LHCN-M2 (cell line): Measurements from ENCODE around the gene PGBD1. TPM values are rescaled to one million over a fixed set of nuclear protein-coding genes. Genes with fewer than 3 reads are reported as not detected.
A peak's percentile ranks its signal among the peaks of the same experiment; 100 is the strongest.

Experiments used
- DNase-seq: peaks from one replicate; pipeline ENCODE4 v3.0.0-alpha.2; 2012; ENCODE audit warnings: low read depth
- polyA plus RNA-seq: library from polyadenylated mRNA; unstranded; fragments of >200 nt; gene quantifications from one replicate; pipeline ENCODE4 v1.2.1, GENCODE V29; 2012; ENCODE audit warnings: missing spikeins
- total RNA-seq: library from RNA; depleted of rRNA; stranded (reverse); fragments of >200 nt; gene quantifications from 2 replicates; pipeline ENCODE4 v1.2.3, GENCODE V29; 2014; rRNA removed

The PGBD1 gene, protein sequence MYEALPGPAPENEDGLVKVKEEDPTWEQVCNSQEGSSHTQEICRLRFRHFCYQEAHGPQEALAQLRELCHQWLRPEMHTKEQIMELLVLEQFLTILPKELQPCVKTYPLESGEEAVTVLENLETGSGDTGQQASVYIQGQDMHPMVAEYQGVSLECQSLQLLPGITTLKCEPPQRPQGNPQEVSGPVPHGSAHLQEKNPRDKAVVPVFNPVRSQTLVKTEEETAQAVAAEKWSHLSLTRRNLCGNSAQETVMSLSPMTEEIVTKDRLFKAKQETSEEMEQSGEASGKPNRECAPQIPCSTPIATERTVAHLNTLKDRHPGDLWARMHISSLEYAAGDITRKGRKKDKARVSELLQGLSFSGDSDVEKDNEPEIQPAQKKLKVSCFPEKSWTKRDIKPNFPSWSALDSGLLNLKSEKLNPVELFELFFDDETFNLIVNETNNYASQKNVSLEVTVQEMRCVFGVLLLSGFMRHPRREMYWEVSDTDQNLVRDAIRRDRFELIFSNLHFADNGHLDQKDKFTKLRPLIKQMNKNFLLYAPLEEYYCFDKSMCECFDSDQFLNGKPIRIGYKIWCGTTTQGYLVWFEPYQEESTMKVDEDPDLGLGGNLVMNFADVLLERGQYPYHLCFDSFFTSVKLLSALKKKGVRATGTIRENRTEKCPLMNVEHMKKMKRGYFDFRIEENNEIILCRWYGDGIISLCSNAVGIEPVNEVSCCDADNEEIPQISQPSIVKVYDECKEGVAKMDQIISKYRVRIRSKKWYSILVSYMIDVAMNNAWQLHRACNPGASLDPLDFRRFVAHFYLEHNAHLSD
- total RNA-seq: 11.9 and 12.0 TPM in 2 replicates
- polyA plus RNA-seq: 4.2 TPM

DNA sequence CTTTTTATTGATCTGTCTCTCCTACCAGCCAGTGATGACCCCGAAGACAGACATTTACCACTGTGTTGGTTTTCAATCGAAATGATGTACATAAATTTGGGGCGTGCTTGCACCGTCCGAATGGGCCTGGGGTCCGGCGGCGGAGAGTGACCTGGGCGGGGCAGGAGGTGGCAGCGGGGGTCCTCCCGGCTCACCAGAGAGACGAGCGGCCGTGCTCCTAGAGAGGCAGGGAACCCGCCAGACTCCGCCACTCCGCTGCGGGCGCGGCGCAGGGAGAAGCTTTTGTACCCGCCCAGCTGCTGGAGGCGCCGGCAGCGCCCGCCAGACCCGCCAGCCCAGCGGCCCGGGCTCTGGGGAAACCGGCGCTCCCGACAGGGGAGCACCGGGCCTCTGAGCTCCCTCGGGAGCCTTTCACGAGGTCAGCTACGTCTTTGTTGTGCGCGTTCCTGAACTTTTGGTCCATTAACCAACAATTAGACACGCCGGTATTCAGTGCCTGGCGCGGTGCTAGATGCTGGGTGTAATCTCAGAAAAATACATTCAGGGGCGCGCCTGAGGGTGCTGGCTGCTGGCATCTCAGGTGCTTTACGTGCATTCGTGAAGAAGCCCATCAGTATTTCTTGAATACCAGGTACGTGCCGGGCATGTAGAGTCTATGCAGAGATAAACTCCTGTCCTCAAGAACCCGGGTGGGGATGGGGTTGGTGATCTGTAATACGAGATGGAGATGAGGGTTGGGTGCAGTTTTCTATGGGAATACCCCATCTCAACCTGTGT lies at the start of gene PGBD1:
Gene PGBD1, plus strand, starts transcription at position 285 of the 777 bp plus-strand sequence. CDS start 2,242 bp downstream, outside the sequence.
- DNase-seq: peak; percentile 73

DNA sequence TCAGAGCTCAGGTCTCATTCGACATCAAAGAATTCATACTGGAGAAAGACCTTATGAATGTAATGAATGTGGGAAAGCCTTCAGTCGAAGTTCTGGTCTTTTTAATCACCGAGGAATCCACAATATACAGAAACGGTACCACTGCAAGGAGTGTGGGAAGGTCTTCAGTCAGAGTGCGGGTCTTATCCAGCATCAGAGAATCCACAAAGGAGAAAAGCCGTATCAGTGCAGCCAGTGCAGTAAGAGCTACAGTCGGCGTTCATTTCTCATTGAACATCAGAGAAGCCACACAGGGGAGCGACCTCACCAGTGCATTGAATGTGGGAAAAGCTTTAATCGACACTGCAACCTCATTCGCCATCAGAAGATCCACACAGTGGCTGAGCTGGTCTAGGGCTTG lies 48.6 kb upstream of the PGBD1 start:
- no peak for DNase-seq

DNA sequence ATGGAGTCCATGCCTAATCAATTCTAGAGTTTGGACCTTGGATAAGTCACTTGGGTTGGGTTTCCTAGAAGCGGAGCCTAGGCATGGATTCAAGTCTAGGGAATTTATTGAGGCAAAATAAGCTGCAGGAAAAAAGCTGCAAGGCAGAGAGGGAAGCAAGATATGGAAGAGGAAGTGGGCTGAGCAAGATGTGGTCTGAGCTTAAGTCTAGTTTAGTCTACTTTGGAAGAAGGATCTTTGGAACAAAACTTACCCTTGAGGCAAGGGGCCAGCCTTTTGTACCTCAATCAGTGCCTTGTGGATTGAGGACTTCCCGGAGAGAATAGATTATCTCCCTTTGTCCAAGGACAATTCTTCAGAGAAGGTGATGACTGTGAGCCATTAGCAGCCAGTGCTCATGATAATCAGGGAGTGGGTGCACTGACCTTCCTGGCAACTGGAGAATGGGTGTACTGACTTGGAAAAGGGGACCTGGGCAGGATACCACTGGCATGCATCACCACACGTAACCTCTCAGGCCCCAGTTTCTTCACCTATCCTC lies 45.4 kb upstream of the PGBD1 start:
- no peak for DNase-seq

DNA sequence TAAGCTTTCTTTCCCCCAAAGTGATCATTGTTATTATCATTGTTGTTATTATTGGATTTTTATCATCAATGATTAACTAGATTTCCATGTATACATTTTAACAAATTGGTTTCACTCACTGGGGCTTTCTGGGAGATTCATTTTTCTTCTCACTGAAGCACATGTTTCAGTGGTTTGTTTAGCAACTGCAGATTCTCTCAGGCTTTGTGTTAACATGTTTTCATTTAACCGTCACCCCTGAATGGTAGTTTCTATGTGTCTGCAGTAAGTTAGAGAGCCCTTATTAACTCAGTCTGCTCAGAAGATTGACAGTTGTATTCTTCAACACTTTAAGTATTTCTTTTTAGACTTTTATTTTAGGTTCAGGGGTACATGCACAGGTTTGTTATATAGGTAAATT lies 41.7 kb upstream of the PGBD1 start:
- DNase-seq: no peak

DNA sequence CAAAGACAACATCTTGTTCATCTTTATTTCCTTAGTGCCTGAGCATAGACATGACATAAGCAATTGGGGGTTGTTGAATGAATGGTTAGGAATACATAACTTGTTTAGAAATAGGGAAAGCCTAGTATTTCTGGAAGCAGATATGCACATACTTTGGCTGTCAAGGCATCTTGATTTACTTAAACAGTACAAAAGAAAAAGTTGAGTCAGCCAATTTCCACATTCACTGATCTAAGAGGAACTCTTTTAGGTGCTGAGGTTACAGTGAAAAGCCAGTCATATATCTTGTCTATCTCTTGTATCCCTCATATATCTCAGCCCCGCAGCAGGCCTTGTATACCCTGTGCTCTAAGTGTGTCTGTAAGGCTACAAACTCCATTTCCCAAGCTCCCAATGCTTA lies 40.9 kb upstream of the PGBD1 start:
- no peak for DNase-seq

DNA sequence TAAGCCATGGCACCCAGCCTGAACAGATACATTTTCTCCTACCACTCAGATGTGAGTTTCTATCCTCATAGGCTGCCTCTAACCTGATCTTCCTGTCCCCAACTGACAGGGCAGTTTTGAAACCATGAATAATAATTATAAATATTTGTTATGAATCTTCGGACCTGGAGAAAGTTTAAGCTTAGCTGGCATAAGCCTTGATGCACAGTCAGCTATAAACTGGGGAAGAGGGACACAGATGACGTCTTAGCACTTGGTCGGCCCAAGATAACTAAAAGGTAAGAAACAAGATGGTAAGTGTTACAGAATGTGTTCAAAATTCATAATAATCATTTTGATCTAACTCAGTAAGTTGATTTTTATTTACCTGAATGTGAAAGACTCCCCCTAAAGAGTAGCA lies 37.4 kb upstream of the PGBD1 start:
- no peak for DNase-seq

DNA sequence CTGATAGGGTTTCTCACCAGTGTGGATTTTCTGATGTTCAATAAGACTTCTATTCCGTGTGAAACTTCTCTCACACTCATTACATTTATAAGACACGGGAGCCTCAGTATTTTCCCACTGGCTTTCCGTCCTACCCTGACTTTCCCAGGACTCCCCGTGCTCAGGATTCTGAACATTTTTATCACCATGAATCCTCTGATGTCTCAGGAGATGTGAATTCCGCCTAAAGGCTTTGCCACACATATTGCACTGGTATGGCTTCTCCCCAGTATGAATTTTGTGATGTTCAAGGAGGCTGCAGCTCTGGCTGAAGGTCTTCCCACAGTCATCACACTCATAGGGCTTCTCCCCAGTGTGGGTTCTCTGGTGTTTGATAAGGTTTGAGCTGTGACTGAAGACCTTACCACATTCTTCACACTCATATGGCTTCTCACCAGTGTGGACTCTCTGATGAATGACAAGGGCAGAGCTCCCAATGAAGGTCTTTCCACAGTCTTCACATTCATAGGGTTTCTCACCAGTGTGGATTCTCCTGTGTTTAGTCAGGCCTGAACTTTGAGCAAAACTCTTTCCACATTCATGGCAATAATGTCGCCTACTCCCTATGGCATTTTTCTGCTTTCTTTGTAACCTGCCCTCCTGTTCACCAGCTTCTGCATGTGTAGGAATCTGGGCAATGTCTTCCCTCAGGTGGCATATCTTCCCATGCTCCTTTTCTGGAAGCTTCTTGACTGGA lies 36.0 kb upstream of the PGBD1 start:
- no peak for DNase-seq

DNA sequence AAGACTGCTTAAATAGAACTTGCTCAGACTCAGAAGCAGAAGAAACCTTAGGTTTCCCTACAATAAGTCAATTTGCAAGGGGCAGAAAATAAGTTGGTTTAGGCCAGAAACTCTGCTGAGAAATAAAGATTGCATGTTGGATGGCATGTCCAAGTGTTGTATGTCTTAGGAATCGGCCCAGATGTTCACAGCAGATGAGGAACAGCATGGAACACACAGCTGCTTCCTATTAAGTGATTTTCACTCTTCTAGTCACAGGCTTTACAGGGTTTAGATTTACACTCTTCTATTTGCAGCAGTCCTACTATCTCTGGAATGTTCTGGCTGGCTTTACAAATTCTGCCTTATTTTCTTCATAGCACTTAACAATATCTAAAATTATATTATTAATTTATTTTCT lies 32.5 kb upstream of the PGBD1 start:
- no peak for DNase-seq

DNA sequence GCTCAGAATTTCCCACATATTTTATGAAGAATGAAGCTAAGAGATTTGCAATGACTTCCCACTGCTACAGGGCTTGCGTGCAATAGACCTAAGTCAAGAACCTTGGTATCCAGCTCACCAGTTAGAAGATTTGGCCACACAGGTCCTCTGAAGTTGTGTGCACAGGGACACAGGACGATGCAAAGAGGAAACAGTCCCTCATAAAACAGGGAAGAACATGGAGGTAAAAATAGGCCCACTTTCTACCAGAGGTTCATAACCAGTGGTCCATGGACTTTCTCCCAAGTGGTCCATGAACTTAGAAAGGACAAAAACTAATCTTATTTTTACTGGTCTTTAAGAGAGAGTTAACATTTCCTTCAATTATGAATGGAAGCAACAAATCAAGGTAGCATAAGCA lies 30.6 kb upstream of the PGBD1 start:
- DNase-seq: no peak

DNA sequence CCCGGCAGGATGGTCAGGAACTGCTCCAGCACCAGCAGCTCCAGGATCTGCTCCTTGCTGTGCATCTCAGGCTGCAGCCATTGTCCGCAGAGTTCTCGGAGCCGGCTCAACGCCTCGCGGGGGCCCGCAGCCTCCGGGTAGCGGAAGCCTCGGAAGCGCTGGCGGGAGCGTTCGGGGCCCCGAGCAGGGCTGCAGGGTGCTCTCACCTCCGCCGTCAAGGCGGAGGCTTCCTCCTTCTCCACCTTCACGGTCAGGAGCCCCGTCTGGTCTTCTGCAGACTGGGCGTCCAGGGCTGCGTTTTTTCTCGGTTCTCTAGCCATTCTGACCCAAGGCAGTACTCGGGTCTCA lies 29.7 kb upstream of the PGBD1 start:
- no peak for DNase-seq

DNA sequence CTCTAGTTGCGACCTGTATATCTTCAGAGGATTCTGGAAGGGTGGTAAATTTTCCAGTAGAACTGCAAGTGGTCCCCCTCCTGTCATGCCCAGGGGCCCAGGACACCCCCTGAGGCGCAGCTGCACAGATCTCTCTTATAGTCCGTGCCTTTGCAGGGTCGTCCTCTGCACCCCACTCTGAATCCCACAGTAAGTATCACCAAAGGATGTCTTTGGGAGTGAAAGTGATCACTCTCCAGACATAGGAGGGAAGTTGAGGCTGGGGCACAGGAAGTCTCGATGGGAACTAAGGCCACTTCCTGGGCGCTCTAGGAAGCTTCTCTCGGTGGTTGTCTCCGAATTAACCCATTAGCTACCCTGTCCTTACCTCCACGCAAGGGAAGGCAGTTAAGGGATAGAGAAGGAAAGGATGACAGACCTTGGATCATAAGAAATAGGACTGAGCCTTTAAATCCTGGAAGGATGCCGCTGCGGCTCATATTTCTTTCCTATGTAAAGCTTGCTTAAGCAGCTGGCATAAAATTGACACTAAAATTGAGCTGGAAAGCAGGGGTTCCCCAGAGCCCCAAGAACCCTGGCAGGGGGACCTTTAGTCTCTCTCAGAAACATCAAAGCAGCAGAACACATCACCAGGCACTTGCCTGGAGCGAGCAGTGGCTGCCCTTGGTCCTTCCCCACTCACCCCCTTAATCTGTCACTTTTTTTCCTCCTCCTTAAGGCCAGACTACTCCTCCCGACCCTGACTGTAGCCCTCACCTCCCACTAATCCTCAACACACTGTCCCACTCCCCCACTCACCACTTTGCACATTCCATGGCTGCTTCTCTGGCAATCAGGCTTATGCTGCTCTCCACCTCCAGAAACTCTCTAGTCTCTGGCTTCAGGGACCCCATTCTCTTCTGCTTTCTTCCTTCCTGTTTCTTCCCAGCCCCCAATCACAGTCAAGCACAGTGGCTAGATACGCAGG lies 29.1 kb upstream of the PGBD1 start, which contains the start of gene ZKSCAN4:
Gene ZKSCAN4, minus strand, starts transcription at position 261 of the 967 bp plus-strand sequence. CDS start 289 bp downstream, outside the sequence.
- peak; percentile 93 for DNase-seq

DNA sequence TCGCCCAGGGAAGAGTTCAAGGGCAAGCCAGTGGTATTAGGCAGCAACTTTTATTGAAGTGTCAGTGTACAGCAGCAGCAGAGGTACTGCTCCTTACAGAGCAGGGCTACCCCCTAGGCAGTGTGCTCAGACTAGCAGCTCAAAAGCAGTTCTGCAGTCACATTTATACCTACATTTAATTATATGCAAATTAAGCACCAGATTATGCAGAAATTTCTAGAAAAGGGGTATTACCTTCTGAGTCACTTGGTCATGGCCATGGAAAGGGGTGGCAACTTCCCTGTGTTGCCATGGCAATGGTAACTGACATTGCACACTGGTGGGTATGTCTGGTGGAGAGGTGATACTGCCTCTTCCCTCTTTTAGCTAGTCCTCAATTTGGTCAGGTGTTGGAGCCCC lies 27.3 kb upstream of the PGBD1 start:
- no peak for DNase-seq

DNA sequence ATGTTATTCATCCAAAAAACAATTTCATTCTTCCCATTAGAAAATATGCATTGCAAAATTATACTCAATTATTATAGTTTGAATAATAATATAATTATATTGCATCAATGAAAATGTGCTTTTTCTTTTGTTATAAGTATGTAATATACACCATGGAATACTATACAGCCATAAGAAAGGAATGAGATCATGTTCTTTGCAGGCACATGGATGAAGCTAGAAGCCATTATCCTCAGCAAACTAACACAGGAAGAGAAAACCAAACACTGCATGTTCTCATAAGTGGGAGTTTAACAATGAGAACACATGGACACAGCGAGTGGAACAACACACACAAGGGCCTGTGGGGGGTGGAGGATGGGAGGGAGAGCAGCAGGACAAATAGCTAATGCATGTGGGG lies 24.3 kb upstream of the PGBD1 start:
- no peak for DNase-seq

DNA sequence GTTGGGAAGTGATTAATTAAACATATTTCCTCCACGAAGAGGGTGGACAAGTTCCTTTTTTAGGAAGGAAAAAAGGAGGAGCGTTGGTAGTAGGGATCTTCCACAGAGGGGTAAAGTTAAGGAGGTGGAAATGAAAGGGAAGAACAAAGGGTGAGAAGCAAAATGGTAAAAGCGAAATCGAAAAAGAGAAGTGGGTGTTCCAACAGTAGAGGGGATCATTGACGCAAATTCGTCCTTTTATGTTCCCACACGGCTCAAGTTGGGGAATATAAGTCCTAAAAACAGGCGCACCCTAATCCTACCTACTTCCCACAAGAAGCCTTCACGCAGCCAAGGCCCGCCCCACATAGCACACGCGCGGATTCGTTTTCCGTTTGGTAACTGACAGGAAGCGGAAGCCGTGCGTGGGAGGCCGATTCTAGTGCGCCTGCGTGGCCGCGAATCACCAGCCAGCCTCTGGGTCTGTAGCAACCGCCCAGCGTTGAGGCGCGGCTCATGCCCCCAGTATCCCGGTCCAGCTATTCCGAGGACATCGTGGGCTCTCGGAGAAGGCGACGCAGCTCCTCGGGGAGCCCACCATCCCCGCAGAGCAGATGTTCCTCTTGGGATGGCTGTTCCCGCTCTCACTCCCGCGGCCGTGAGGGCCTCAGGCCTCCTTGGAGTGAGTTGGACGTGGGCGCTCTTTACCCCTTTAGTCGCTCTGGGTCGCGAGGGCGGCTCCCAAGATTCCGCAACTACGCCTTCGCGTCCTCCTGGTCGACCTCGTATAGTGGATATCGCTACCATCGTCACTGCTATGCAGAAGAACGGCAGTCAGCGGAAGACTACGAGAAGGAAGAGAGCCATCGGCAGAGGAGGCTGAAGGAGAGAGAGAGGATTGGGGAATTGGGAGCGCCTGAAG lies 22.2 kb upstream of the PGBD1 start, which contains the start of gene NKAPL:
Gene NKAPL, plus strand, starts transcription at position 421 of the 901 bp plus-strand sequence. Its CDS starts 75 bp downstream, at position 496.
- no peak for DNase-seq

DNA sequence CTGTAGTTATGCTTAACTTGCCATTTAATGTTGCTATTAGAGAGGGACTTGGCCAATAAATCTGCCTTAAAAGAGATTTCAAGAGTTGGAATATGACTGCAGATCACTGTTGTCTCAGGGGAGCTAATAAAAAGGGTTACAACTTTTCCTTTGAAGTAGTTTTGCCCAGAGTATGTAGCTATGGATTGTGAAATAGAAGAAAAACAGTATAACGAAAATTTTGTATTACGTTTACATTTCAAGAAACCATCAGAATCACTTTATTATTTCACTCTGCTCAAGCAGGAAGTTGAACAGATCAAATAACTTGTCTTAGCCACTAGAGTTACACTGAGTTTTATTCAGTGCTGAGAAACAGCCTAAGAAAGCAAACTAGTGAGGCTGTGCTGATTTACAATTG lies 17.4 kb upstream of the PGBD1 start:
- DNase-seq: no peak

DNA sequence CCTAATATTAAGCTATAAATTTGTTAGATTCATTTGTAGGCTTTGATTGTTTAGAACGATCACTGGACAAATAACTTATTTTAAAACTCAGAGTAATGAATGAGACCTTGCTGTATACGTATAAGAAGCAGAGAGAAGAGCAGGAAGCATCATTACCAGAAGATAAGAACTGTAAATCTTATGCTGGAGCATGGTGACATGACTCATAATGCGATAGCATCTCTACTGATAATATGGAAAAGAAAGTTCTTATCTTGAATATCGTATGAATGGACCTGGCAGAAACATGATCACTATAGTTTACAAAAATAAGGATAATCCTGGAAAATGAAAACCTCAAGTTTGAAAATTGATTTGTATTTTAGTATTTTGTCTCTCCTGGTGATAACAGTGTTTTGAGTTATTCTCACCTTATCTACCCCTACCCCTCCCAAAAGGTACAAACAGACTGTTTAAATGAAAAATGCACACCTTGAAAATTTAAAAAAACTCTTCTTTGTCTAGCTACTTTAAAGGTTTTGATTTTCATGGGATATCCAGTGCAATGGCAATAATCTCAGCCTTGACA lies 16.5 kb upstream of the PGBD1 start:
- no peak for DNase-seq

DNA sequence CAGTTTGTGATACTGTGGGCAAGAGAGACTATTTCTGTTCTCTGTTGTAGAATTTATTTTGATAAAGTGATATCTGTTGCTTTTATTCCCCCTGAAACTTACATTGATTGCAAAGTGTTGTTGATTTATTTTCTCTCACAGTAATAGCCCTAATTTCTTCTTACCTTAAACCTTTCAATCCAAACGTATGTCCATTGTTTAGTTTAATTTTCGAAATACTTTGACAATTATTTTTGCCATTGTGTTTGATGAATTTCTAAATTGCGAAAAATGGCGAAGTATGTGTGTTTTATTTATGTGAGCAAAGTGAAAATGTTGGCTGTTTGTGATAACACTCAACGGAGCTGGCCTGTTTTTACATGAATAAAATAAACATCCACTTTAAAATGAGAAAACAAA lies 14.8 kb upstream of the PGBD1 start:
- DNase-seq: no peak
